ENCODE measurements around the gene SEC61A1.

The SEC61A1 gene

GRCh38 chr3:128078322-128078721, 26.1 kb downstream of the SEC61A1 start:
- no peak overlapping the region for H3K4me2 ChIP-seq (ENCODE audit: low read length)
- peaks cover 14% of the 10 kb centered on the region for H3K4me1 ChIP-seq
- H3K36me3 ChIP-seq (ENCODE audit: control insufficient read depth, insufficient read depth, low read length): no peaks in the 10 kb centered on the region
- H3K9ac ChIP-seq: no peak overlapping the region
- no peaks in the 10 kb centered on the region for H3K9me3 ChIP-seq (ENCODE audit: control insufficient read depth, low read length)
- H3K27me3 ChIP-seq (ENCODE audit: control insufficient read depth, insufficient read depth, low read length): no peaks in the 10 kb centered on the region
- H3K79me2 ChIP-seq: no peaks in the 10 kb centered on the region
- no peak overlapping the region for H3K27ac ChIP-seq
- no peak overlapping the region for H2AFZ ChIP-seq
- TF ChIP-seq, protein P1, sequence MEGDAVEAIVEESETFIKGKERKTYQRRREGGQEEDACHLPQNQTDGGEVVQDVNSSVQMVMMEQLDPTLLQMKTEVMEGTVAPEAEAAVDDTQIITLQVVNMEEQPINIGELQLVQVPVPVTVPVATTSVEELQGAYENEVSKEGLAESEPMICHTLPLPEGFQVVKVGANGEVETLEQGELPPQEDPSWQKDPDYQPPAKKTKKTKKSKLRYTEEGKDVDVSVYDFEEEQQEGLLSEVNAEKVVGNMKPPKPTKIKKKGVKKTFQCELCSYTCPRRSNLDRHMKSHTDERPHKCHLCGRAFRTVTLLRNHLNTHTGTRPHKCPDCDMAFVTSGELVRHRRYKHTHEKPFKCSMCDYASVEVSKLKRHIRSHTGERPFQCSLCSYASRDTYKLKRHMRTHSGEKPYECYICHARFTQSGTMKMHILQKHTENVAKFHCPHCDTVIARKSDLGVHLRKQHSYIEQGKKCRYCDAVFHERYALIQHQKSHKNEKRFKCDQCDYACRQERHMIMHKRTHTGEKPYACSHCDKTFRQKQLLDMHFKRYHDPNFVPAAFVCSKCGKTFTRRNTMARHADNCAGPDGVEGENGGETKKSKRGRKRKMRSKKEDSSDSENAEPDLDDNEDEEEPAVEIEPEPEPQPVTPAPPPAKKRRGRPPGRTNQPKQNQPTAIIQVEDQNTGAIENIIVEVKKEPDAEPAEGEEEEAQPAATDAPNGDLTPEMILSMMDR (IDR thresholded peaks at IDR 0.05): no peak
- H3K4me3 ChIP-seq (ENCODE audit: low read depth, low read length): no peak overlapping the region

- H3K9me3 ChIP-seq (ENCODE audit: control insufficient read depth, low read length): no peaks in the 10 kb centered on the region
- no peak overlapping the region for H3K4me2 ChIP-seq (ENCODE audit: low read length)
- no peak overlapping the region for H2AFZ ChIP-seq
- TF ChIP-seq, protein P1 (IDR thresholded peaks at IDR 0.05): no peak
- H3K36me3 ChIP-seq (ENCODE audit: control insufficient read depth, insufficient read depth, low read length): no peaks in the 10 kb centered on the region
- H3K79me2 ChIP-seq: no peaks in the 10 kb centered on the region
- H3K27ac ChIP-seq: no peak overlapping the region
- no peak overlapping the region for H3K4me3 ChIP-seq (ENCODE audit: low read depth, low read length)
- H3K4me1 ChIP-seq: peaks cover 20% of the 10 kb centered on the region
- H3K27me3 ChIP-seq (ENCODE audit: control insufficient read depth, insufficient read depth, low read length): no peaks in the 10 kb centered on the region
- H3K9ac ChIP-seq: no peak overlapping the region
Observed at GRCh38 chr3:128078875-128079274, 26.6 kb downstream of the SEC61A1 start.

DNA sequence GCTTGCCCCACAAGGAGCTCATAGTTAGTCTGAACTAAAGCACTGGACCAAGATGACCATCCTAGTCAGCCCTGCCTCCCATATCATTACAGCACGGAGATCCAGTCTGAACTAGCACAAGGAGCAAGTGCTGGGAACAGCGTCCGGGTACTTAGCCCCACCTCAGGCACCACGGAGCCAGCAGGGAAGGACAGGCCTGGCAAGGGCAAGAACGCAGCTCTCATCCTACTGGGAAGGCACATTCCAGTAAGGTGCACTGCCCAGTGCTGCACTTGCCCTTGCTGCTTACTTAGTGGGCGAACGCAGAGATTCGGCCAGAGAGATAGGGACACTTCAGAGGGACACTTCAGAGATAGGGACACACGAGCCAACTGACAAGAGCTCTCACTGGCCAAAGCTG, 27.6 kb downstream of the SEC61A1 start:
- Histone ChIP-seq H3K4me3 (ENCODE audit: low read depth, low read length) (no peak overlapping the region), H3K27me3 (ENCODE audit: control insufficient read depth, insufficient read depth, low read length) (no peaks in the 10 kb centered on the region), H3K4me2 (ENCODE audit: low read length) (no peak overlapping the region), H3K36me3 (ENCODE audit: control insufficient read depth, insufficient read depth, low read length) (no peaks in the 10 kb centered on the region), H3K9ac (no peak overlapping the region), H3K9me3 (ENCODE audit: control insufficient read depth, low read length) (no peaks in the 10 kb centered on the region), H3K27ac (no peak overlapping the region), H3K4me1 (peaks cover 28% of the 10 kb centered on the region), H3K79me2 (no peaks in the 10 kb centered on the region), H2AFZ (no peak overlapping the region)
- TF ChIP-seq, protein P1 (IDR thresholded peaks at IDR 0.05): no peak

DNA sequence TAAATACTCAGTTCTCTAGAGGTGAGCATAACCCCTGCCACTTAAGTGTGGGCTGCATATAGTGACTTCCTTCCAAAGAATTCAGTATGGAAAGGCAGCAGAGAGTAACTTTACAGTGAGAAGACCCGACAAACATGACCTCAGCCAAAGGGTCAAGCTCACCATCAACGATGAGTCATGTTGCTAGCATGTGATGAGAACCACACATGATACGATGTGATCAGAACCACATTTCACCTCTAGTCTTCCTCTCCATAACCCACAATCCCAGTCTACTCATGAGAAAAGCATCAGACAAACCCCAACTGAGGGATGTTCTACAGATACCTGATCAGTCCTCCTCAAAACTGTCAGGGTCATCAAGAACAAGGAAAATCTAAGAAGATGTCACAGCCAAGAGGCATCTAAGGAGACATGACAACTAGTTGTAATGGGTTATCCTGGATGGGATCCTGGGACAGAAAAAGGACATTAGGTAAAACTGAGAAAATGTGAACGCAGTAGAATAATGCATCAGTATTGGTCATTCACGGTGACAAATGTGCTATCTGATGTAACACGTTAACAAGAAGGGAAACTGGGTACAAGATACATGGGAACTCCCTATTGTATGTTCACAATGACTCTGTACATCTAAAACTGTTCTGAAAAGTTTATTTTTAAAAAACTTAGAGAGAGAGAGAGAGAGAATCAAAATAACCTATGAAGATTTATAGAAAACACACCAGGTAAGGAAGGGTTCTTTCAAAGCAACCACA, 28.3 kb downstream of the SEC61A1 start:
- Histone ChIP-seq H3K4me1 (peaks cover 30% of the 10 kb centered on the region), H3K9me3 (ENCODE audit: control insufficient read depth, low read length) (no peaks in the 10 kb centered on the region), H3K36me3 (ENCODE audit: control insufficient read depth, insufficient read depth, low read length) (no peaks in the 10 kb centered on the region), H3K27ac (no peak overlapping the region), H3K27me3 (ENCODE audit: control insufficient read depth, insufficient read depth, low read length) (no peaks in the 10 kb centered on the region), H3K4me3 (ENCODE audit: low read depth, low read length) (no peak overlapping the region), H2AFZ (no peak overlapping the region), H3K9ac (no peak overlapping the region), H3K79me2 (no peaks in the 10 kb centered on the region), H3K4me2 (ENCODE audit: low read length) (no peak overlapping the region)
- TF ChIP-seq, protein P1 (IDR thresholded peaks at IDR 0.05): no peak

- TF ChIP-seq, protein P1 (IDR thresholded peaks at IDR 0.05): no peak
- Histone ChIP-seq H3K4me1 (peaks cover 32% of the 10 kb centered on the region), H2AFZ (no peak overlapping the region), H3K79me2 (no peaks in the 10 kb centered on the region), H3K27me3 (ENCODE audit: control insufficient read depth, insufficient read depth, low read length) (no peaks in the 10 kb centered on the region), H3K4me3 (ENCODE audit: low read depth, low read length) (no peak overlapping the region), H3K27ac (no peak overlapping the region), H3K36me3 (ENCODE audit: control insufficient read depth, insufficient read depth, low read length) (no peaks in the 10 kb centered on the region), H3K9ac (no peak overlapping the region), H3K4me2 (ENCODE audit: low read length) (no peak overlapping the region), H3K9me3 (ENCODE audit: control insufficient read depth, low read length) (no peaks in the 10 kb centered on the region)
Observed at GRCh38 chr3:128081226-128081625, 29.0 kb downstream of the SEC61A1 start.

All from parathyroid adenoma (tissue), 2 donors.